Muscle of back (tissue), 11 donors: ENCODE results near the gene PRPF6. TPM values are rescaled to one million over a fixed set of nuclear protein-coding genes. Genes with fewer than 3 reads are reported as not detected.

Experiments used
- DNase-seq, 3 donors: peaks; one replicate each; pipeline versions ENCODE4 v3.0.0 to v3.0.0-alpha.2; 2013
- polyA plus RNA-seq, 10 donors: library from polyadenylated mRNA; unstranded; fragments of 120-200 nt; gene quantifications; one replicate each; pipeline ENCODE4 v1.2.1, GENCODE V29; 2013; ENCODE audit not compliant: insufficient read length in 10 of 10

Gene PRPF6
- polyA plus RNA-seq, 10 donors: 45.9 to 58.2 (median 52.8) TPM

DNA sequence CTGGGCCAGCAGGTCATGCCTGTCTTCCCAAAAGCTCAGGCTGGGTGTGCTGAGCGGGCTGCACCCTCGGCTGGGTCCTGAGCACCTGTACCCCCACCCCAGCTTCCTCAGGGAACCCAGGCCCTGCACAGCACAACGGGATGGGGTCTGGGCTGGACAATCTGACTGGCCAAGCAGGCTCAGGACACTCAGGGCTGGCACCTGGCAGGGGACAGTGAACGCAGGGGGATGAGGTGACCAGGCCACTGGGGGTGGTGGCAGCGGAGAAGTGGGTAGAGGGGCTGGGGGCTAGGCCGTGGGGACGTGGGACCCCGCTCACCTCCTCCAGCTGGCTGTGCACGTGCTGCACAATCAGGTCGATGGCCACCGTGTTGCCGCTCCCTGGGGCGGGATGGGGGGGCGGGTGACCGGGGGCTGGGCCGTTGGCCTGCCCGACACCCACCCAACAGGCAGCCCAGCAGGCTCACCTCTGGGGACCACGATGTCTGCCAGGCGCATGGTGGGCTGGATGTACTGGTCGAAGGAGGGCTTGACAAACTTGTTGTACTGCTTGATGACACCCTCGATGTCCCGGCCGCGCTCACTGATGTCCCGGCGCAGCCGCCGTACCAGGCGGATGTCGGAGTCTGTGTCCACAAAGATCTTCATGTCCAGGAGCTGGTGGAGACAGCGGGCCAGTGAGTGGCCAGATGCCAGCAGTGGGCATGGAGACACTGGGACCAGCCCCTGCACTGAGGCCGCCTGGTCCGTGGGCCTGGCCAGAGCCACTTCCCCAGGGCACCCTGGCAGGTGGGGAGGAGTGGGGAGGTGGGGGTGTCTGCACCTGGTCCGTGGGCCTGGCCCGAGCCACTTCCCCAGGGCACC lies 36.6 kb upstream of the PRPF6 start:
- DNase-seq: no peak

- DNase-seq: no peak
These were observed 35.8 kb upstream of the PRPF6 start for GRCh38 chr20:63945031-63945658.

GRCh38 chr20:63945921-63946920 lies 34.7 kb upstream of the PRPF6 start:
- DNase-seq: no peak

DNA sequence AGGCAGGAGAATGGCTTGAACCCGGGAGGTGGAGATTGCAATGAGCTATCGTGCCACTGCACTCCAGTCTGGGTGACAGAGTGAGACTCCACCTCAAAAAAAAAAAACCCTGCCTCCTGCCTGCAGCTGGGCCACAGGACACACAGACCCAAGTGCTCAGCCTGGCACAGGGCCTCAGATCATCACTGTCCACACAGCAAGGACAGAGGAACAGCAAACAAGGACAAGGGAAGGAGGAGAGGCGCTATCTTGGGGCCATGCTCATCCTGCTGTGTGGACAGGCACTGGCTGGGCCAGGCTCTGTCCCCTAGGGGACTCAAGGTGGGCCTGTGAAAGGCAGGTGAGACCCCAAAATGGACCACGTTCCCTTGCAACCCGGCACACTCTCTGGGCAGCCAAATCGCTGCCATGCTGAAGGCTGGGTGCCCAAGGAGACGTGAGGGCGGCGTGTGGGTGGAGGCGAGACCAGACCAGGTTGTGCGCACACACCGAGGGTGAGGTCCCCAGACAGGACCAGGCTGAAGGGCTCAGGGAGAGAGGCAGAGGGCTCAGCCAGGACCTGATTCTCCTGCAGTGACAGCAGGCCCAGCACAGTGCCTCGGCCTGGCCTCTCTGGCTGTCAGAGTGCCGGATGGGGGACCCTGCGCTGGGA lies 33.8 kb upstream of the PRPF6 start:
- no peak for DNase-seq

- DNase-seq: no peak
These were observed 33.1 kb upstream of the PRPF6 start for GRCh38 chr20:63947638-63948456.

DNA sequence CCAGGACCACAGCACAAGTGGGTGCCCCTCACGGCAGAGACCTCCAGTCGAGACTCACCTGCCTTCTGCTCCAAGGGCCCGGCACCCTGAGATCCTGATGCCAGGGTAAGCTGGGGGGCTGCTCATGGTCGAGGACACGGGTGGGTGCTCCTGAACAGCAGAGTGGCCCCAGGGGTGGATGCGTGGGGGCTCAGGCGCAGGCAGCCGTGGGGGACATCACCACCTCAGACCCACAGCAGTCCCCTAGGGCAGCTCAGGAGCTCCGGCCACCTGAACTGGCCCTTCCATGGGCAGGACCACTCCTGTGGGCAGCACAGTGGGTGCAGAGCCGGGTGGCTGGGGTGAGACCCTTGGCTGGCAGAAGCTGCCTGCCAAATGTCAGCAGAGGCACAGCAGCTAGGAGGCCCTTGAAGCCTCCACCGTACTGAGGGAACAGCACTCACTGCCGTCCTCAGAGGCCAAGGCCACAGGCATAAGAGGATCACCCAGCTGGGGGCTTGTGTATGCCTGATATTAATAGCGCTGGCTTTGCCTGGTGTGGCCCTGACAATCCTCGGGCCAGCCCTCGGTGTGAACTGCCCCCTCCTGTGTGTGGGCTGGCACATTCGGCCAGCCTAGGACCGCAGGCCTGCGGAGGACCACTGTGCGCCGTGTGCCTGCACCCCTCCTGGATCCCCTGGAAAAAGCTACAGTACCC lies 30.1 kb upstream of the PRPF6 start:
- peak in 1 of 3 donors; percentile 37 for DNase-seq

DNA sequence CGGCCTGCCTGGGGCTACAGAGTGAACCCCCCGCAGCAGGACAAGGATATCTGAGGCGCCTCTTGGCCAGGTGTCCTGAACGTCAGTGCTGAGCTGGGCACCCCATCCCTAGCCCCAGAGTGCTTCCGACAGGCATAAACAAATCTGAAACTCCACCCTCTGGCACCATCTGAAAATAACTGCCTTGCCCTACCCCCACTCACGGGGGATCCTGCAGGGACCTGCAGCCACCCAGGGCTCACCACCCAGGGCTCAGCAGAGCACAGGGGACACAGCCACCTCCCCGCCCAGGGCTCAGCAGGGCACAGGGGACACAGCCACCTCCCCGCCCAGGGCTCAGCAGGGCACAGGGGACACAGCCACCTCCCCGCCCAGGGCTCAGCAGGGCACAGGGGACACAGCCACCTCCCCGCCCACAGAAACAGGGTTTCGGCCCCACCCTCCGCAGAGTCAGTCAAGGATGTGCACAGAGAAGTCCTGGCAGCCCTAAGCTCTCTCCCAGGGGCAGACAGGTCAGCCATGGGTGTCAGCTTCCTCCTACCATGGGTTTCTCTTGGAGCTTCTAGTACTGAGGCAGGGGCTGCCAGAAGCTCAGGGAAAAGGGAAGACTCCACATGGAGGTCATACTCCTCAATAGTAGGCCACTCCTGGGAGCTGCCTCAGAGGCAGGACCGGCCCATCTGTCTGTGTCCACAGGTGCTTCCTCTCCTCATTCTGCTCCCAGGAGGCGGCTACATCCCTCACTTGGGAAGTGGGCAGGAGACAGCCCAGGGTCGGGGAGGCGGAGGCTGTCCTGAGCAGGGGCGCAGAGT lies 29.3 kb upstream of the PRPF6 start:
- DNase-seq: no peak

- DNase-seq: no peak
These were observed 28.8 kb upstream of the PRPF6 start for GRCh38 chr20:63952210-63952535.

DNA sequence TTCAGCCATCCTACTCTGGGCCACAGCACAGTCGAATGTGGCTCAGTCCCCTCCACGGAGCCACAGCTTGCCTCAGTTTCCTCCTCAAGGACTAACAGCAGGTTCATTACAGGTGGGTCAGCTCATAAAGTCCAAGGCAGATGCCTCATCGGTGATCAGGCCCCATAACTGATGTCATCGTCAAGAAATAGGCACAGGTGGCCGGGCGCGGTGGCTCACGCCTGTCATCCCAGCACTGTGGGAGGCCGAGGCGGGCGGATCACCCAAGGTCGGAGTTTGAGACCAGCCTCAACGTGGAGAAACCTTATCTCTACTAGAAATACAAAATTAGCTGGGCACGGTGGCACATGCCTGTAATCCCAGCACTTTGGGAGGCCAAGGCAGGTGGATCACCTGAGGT lies 28.2 kb upstream of the PRPF6 start:
- no peak for DNase-seq

DNA sequence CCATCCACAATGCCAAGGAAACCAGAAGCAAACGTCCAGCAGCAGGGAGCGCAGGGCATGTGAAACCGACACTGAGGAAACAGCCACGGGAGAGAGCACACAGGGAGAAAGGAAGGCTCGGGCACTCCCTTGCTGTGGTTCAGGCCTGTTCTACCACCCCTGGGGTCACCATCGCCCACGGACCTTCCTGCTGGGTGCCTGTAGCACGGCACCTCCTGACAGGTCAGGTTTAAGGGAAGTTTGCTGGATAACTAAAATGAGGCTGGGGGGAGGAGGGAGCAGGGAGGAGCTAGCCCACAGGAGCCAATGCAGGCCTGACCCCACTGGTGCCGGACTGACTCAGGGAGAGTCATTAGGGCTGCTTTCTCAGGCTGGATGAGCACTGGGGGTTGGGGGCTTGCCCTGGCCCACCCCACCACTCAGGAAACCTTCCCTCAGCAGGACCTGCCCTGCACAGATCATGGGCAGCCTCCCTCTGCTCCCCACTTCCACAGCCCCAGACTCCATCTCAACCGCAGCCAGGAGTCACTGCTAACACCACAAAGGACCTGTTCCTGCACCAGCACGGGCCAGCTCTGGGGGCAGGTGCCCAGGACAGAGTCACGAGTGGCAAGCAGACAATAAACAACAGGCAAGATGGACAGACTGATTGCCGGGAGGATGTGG lies 27.0 kb upstream of the PRPF6 start:
- no peak for DNase-seq

DNA sequence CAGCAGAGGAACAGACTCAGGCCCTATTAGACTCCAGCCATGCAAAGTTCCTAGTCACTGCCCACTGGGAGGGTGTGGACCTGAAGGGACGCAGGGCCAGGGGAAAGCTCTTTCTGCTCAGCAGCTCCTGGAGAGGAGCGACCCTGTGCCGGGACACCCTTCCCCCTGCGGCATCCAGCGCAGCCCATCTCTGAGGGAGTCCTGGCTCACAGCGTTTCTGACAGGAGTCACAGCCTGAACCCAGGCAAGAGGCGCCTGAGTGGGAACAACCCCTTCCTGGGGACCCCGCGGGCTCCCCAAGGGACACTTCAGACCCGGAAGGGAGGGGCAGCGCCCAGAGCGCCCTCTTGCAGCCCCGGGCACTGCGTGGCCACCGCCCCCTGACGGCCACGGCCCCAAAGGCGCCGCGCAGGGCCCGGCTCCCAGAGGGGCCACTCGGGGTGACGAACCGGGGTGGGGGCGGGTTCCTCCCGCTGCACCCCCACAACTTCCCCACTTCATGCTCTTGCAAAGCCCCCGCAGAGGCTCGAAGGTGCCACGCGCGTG lies 25.6 kb upstream of the PRPF6 start:
- no peak for DNase-seq

- peak; percentile 89 to 98 (median 93) for DNase-seq
These were observed 24.9 kb upstream of the PRPF6 start, which contains the start of gene UCKL1 for GRCh38 chr20:63955827-63956663. Gene UCKL1 (minus strand): TSS chr20:63956416. CDS start chr20:63956372, 44 bp downstream.

- DNase-seq: no peak
These were observed 24.3 kb upstream of the PRPF6 start for GRCh38 chr20:63956664-63957003.

GRCh38 chr20:63957004-63957689 lies 23.8 kb upstream of the PRPF6 start:
- DNase-seq: peak in 1 of 3 donors; percentile 81

GRCh38 chr20:63957690-63958441 lies 23.1 kb upstream of the PRPF6 start:
- no peak for DNase-seq

- DNase-seq: no peak
These were observed 22.5 kb upstream of the PRPF6 start for GRCh38 chr20:63958471-63958870.
